NCI-H1417 treated with DMSO at 0.1 percent for 48 hours (cell line): ENCODE measurements around the gene PYCR2.

ENCODE experiments used
- DNase-seq: peaks from one replicate; lab custom pipeline; 2025; lab: John Stamatoyannopoulos, UW

Gene PYCR2

GRCh38 chr1:225876900-225877510, 47.0 kb downstream of the PYCR2 start:
- no peak for DNase-seq

GRCh38 chr1:225875044-225875815, 48.8 kb downstream of the PYCR2 start:
- DNase-seq = no peak

GRCh38 chr1:225874431-225874830, 49.6 kb downstream of the PYCR2 start:
- DNase-seq = no peak

GRCh38 chr1:225873281-225873850, 50.7 kb downstream of the PYCR2 start:
- DNase-seq = no peak

- no peak for DNase-seq
These were observed 52.0 kb downstream of the PYCR2 start for GRCh38 chr1:225872075-225872430.

- DNase-seq = peak; percentile 67
These were observed 52.5 kb downstream of the PYCR2 start for GRCh38 chr1:225871359-225872074.

GRCh38 chr1:225870911-225871310, 53.1 kb downstream of the PYCR2 start:
- no peak for DNase-seq
